Type B pancreatic cell (in vitro differentiated cells): ENCODE results near the gene OR9A4. TPM values are rescaled to one million over a fixed set of nuclear protein-coding genes. Genes with fewer than 3 reads are reported as not detected.
A peak's percentile ranks its signal among the peaks of the same experiment; 100 is the strongest.

Source experiments
- DNase-seq: peaks from one replicate; pipeline ENCODE4 v3.0.0; 2021; ENCODE audit warnings: mixed read lengths; ENCODE audit not compliant: unreplicated experiment; ENCODE audit errors: extremely low spot score
- H3K27ac Mint-ChIP-seq: 2 replicates; pipeline ENCODE4 v1.8.0; 2021; ENCODE audit warnings: mild to moderate bottlenecking, mixed read lengths
- H3K27me3 Mint-ChIP-seq: 2 replicates; pipeline ENCODE4 v1.8.0; 2021; ENCODE audit warnings: mixed read lengths
- H3K36me3 Mint-ChIP-seq: 2 replicates; pipeline ENCODE4 v1.8.0; 2021; ENCODE audit warnings: mixed read lengths
- H3K4me1 Mint-ChIP-seq: one replicate; pipeline ENCODE4 v1.8.0; 2021; ENCODE audit warnings: mixed read lengths; ENCODE audit not compliant: unreplicated experiment
- H3K4me3 Mint-ChIP-seq: 2 replicates; pipeline ENCODE4 v1.8.0; 2021; ENCODE audit warnings: mild to moderate bottlenecking, mixed read lengths
- H3K9me3 Mint-ChIP-seq: 2 replicates; pipeline ENCODE4 v1.8.0; 2021; ENCODE audit warnings: mixed read lengths
- long read RNA-seq: library from polyadenylated mRNA; unstranded; transcript quantifications from one replicate; pipeline ENCODE4 v2.0.0, GENCODE V29; 2020
- total RNA-seq: library from RNA; stranded (reverse); gene quantifications from 2 replicates; pipeline ENCODE4 v1.2.1, GENCODE V29; 2021; ENCODE audit warnings: low replicate concordance
- TF ChIP-seq, protein P1 (sequence below): fragments of 200-600 bp; sonication (generic); conservative IDR thresholded peaks from 2 replicates; pipeline ENCODE4 v1.5.0; 2021; ENCODE audit warnings: antibody characterized with exemption, mild to moderate bottlenecking

OR9A4 gene, protein sequence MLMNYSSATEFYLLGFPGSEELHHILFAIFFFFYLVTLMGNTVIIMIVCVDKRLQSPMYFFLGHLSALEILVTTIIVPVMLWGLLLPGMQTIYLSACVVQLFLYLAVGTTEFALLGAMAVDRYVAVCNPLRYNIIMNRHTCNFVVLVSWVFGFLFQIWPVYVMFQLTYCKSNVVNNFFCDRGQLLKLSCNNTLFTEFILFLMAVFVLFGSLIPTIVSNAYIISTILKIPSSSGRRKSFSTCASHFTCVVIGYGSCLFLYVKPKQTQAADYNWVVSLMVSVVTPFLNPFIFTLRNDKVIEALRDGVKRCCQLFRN
- not detected in 2 replicates for total RNA-seq
- long read RNA-seq = 0 reads

DNA sequence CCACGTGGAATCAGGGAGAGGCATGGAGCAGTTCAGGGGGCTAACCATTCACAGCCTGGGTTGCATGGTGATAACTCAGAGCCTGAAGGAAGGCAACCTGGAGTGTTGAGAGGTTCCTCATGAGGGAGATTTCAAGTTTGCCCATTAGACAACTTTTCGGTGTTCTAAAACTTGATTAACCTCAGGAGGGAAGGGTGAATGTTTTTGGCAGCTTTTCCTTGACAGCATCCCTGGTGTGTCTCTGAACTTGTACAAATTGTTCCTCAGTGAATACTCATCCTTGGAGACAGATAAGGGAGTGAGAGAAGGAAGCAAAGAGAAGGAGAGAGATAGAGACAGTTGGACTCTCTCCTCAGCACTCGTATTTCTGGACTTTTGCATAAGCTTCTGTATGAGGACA is at the start of gene OR9A4:
OR9A4 (plus strand) TSS at position 301 of the 400 bp plus-strand sequence. CDS start 2,477 bp downstream, outside the sequence.
- Mint-ChIP-seq H3K4me1 (no peaks in the 10 kb centered on the region), H3K36me3 (no peaks in the 10 kb centered on the region), H3K4me3 (no peak within 1 kb of the TSS), H3K27me3 (peaks cover 2% of the 10 kb centered on the region), H3K27ac (peak within 1 kb of the TSS; percentile 75), H3K9me3 (peaks cover 5% of the 10 kb centered on the region)
- DNase-seq = no peak
- TF ChIP-seq, protein P1, sequence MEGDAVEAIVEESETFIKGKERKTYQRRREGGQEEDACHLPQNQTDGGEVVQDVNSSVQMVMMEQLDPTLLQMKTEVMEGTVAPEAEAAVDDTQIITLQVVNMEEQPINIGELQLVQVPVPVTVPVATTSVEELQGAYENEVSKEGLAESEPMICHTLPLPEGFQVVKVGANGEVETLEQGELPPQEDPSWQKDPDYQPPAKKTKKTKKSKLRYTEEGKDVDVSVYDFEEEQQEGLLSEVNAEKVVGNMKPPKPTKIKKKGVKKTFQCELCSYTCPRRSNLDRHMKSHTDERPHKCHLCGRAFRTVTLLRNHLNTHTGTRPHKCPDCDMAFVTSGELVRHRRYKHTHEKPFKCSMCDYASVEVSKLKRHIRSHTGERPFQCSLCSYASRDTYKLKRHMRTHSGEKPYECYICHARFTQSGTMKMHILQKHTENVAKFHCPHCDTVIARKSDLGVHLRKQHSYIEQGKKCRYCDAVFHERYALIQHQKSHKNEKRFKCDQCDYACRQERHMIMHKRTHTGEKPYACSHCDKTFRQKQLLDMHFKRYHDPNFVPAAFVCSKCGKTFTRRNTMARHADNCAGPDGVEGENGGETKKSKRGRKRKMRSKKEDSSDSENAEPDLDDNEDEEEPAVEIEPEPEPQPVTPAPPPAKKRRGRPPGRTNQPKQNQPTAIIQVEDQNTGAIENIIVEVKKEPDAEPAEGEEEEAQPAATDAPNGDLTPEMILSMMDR = no peak

DNA sequence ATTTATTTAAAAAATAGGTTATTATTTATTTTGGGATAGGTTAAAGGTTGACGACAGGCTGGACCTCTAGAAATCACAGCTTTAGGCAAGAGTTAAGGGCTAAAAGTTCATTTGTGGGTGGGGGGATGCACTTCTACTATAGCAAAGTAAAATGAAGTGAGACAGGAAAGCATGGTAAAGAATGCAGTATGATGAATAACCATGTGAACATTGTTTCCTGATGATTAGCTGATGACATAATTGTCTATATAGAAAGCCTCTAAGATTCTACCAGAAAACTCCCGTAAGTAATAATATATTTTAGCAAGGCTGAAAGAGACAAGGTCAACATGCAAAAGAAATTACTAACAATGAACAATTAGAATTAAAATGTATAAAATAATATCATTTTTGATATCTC is 49.2 kb upstream of the OR9A4 start:
- Mint-ChIP-seq H3K4me1 (no peaks in the 10 kb centered on the region), H3K9me3 (peaks cover 4% of the 10 kb centered on the region), H3K27ac (no peak overlapping the region), H3K36me3 (no peaks in the 10 kb centered on the region), H3K27me3 (peaks cover 3% of the 10 kb centered on the region), H3K4me3 (no peak overlapping the region)
- no peak for DNase-seq
- TF ChIP-seq, protein P1 = no peak

DNA sequence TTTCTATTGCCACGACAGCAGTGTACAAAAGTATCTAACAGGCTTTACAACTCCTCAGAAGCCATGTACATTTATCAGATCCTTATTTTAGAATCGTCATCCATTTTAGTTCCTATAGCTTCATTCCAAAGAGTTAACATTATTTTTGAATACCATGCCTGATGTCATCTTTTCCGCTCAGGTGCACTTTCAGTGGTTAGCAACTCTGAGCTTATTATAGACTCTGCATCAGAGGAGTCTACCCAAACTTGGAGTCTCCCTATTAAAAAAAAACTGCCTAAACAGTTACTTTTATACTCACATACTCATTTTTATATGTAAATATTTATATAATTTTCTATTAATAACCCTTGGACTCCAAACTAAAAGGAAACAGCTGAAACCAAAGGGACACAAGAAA is 43.3 kb upstream of the OR9A4 start:
- TF ChIP-seq, protein P1 = no peak
- no peak for DNase-seq
- no peak overlapping the region for H3K27ac Mint-ChIP-seq
- H3K4me3 Mint-ChIP-seq = no peak overlapping the region
- no peaks in the 10 kb centered on the region for H3K36me3 Mint-ChIP-seq
- H3K4me1 Mint-ChIP-seq = no peaks in the 10 kb centered on the region
- no peaks in the 10 kb centered on the region for H3K9me3 Mint-ChIP-seq
- no peaks in the 10 kb centered on the region for H3K27me3 Mint-ChIP-seq

DNA sequence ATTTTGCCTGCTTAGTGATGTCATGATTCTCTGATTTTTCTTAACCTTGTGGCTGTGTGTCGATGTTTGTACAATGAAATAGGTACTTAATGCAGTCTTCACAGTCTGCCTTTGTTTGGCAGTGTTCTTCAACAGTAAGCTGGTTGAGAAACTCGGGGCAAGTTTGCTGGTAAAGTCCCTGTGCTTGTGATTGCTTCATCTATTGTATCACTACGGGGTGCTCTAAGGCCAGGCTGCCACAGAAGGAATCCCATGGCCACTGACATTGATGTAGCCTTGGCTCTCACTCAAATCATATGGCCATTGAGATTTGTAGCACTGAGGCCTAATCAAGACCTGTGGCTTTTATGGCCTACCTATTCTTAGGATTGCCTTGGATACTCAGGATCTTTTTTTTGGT is 41.4 kb upstream of the OR9A4 start:
- no peaks in the 10 kb centered on the region for H3K36me3 Mint-ChIP-seq
- H3K27me3 Mint-ChIP-seq = no peaks in the 10 kb centered on the region
- TF ChIP-seq, protein P1 = no peak

DNA sequence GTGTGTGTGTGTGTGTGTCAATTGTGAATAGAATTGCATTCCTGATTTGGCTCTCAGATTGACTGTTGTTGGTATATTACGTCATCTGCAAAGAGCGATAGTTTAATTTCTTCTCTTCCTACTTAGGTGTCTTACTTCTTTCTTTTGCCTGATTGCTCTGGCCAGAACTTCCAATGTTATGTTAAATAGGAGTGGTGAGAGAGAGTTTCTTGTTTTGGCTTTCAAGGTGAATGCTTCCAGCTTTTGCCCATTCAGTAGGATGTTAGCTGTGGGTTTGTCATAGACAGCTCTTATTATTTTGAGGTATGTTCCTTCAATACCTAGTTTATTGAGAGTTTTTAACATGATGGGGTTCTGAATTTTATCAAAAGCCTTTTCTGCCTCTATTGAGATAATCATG is 40.7 kb upstream of the OR9A4 start:
- no peak overlapping the region for H3K27ac Mint-ChIP-seq
- H3K4me1 Mint-ChIP-seq = no peaks in the 10 kb centered on the region
- H3K36me3 Mint-ChIP-seq = no peaks in the 10 kb centered on the region
- H3K9me3 Mint-ChIP-seq = no peaks in the 10 kb centered on the region
- no peak overlapping the region for H3K4me3 Mint-ChIP-seq
- DNase-seq = no peak
- TF ChIP-seq, protein P1 = no peak
- no peaks in the 10 kb centered on the region for H3K27me3 Mint-ChIP-seq

More for the DNA sequence above, 41.4 kb upstream of the OR9A4 start:
- DNase-seq = no peak
- H3K4me1 Mint-ChIP-seq = no peaks in the 10 kb centered on the region
- H3K27ac Mint-ChIP-seq = no peak overlapping the region
- no peaks in the 10 kb centered on the region for H3K9me3 Mint-ChIP-seq
- H3K4me3 Mint-ChIP-seq = no peak overlapping the region
